Fibroblast of skin of right biceps (primary cell): Measurements from ENCODE around the gene U2AF1L4.

Experiments
- DNase-seq: peaks from one replicate; pipeline ENCODE4 v3.0.0-alpha.2; 2013

Gene U2AF1L4

GRCh38 chr19:35722897-35723296 lies 22.3 kb downstream of the U2AF1L4 start:
- DNase-seq, result no peak

- no peak for DNase-seq
These were observed 22.8 kb downstream of the U2AF1L4 start for GRCh38 chr19:35722461-35722860.

- DNase-seq, result no peak
These were observed 23.8 kb downstream of the U2AF1L4 start for GRCh38 chr19:35721374-35721773.

GRCh38 chr19:35720648-35721047 lies 24.6 kb downstream of the U2AF1L4 start:
- DNase-seq, result no peak

- no peak for DNase-seq
These were observed 25.1 kb downstream of the U2AF1L4 start for GRCh38 chr19:35720163-35720524.

GRCh38 chr19:35719402-35720162 lies 25.6 kb downstream of the U2AF1L4 start:
- DNase-seq, result no peak

GRCh38 chr19:35718345-35719041 lies 26.7 kb downstream of the U2AF1L4 start:
- peak; percentile 19 for DNase-seq

GRCh38 chr19:35717665-35718344 lies 27.4 kb downstream of the U2AF1L4 start, which contains the start of gene KMT2B:
Gene KMT2B, plus strand, starts transcription at chr19:35718003. Its CDS starts 16 bp downstream, at chr19:35718019.
- peak; percentile 97 for DNase-seq

- DNase-seq, result peak; percentile 81
These were observed 28.2 kb downstream of the U2AF1L4 start for GRCh38 chr19:35716801-35717664.

GRCh38 chr19:35715981-35716800 lies 29.0 kb downstream of the U2AF1L4 start:
- no peak for DNase-seq

GRCh38 chr19:35715355-35715809 lies 29.8 kb downstream of the U2AF1L4 start:
- DNase-seq, result no peak

GRCh38 chr19:35714601-35715354 lies 30.4 kb downstream of the U2AF1L4 start:
- DNase-seq, result no peak

GRCh38 chr19:35713904-35714495 lies 31.2 kb downstream of the U2AF1L4 start:
- no peak for DNase-seq

GRCh38 chr19:35713506-35713850 lies 31.7 kb downstream of the U2AF1L4 start:
- no peak for DNase-seq

GRCh38 chr19:35712567-35713505 lies 32.4 kb downstream of the U2AF1L4 start:
- DNase-seq, result no peak

- no peak for DNase-seq
These were observed 34.2 kb downstream of the U2AF1L4 start for GRCh38 chr19:35710784-35711723.

- no peak for DNase-seq
These were observed 36.8 kb downstream of the U2AF1L4 start for GRCh38 chr19:35708391-35708790.

GRCh38 chr19:35704218-35704617 lies 41.0 kb downstream of the U2AF1L4 start, which contains the start of gene ZBTB32:
Gene ZBTB32, plus strand, starts transcription at chr19:35704558. Its CDS starts 10,069 bp downstream, at chr19:35714627.
- peak; percentile 65 for DNase-seq
